Glutamatergic neuron (in vitro differentiated cells): Measurements from ENCODE around the gene TLK2. TPM values are rescaled to one million over a fixed set of nuclear protein-coding genes. Genes with fewer than 3 reads are reported as not detected.

Experiments used
- DNase-seq: peaks from one replicate; pipeline ENCODE4 v3.0.0; 2022
- H3K27ac Mint-ChIP-seq: one replicate; pipeline ENCODE4 v1.8.0; 2020; ENCODE audit warnings: mild to moderate bottlenecking, mixed read lengths, inconsistent platforms; ENCODE audit not compliant: unreplicated experiment
- H3K27me3 Mint-ChIP-seq: one replicate; pipeline ENCODE4 v1.8.0; 2020; ENCODE audit warnings: mild to moderate bottlenecking, moderate library complexity, mixed read lengths, inconsistent platforms; ENCODE audit not compliant: unreplicated experiment
- H3K36me3 Mint-ChIP-seq: one replicate; pipeline ENCODE4 v1.8.0; 2020; ENCODE audit warnings: mild to moderate bottlenecking, mixed read lengths, inconsistent platforms; ENCODE audit not compliant: unreplicated experiment
- H3K4me1 Mint-ChIP-seq: one replicate; pipeline ENCODE4 v1.8.0; 2020; ENCODE audit warnings: mild to moderate bottlenecking, low read depth, mixed read lengths, inconsistent platforms; ENCODE audit not compliant: unreplicated experiment
- H3K4me3 Mint-ChIP-seq: one replicate; pipeline ENCODE4 v1.8.0; 2020; ENCODE audit warnings: mild to moderate bottlenecking, mixed read lengths, inconsistent platforms; ENCODE audit not compliant: unreplicated experiment
- H3K9me3 Mint-ChIP-seq: one replicate; pipeline ENCODE4 v1.8.0; 2020; ENCODE audit warnings: mild to moderate bottlenecking, moderate library complexity, mixed read lengths, inconsistent platforms; ENCODE audit not compliant: unreplicated experiment
- total RNA-seq: library from RNA; stranded (reverse); fragmentation: NEBNext Ultra II Directional; extraction: Animal tissue kit (Norgen Biotek cat#: 25700); gene quantifications from one replicate; pipeline ENCODE4 v1.2.1, GENCODE V29; 2021; ENCODE audit not compliant: unreplicated experiment
- TF ChIP-seq, protein P1 (sequence below): fragments of 200-600 bp; sonication (generic); IDR thresholded peaks from one replicate; pipeline ENCODE4 v1.5.0; 2021; ENCODE audit not compliant: partially characterized antibody, unreplicated experiment

TLK2 gene
- total RNA-seq, 1 donor from 2014 or later, result 61.5 TPM

DNA sequence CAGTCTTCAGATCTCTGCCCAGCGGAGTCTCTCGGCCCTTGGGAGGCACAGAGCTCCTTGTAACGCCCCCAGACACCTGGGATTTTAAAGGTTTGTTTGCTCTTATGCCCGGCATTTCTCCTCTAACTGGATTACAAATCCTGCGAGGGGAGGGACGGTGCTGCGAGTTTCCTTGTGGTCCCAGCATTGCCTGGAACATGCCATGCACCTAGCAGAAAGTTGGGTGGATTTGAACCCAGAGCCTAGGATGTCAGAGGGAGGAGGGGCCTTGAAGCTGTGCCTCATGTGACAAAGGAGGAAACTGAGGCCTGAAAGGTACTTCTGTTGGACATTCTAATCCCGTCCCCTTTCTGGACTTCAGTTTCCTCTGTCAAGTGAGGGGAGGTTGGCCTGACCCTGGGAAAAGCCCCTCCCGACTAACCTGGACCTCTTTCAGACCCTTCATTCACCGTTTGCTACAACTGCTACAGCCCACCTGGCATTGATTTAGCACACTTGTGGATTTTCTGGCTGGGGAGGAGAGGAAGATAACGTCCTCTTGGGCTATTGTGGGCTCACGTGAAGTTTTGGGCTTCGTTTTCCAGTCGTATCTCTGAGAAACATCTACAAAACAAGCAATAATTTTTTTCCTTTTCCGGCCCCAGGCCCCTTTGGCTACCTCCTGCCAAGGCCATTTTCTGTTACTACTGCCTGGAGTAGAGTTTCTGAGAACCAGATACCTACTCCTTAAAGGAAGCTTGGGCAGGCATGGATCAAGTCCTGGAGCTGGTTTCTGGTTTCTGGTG is 179.7 kb downstream of the TLK2 start:
- H3K4me3 Mint-ChIP-seq, result peak overlapping the region; percentile 10
- H3K4me1 Mint-ChIP-seq, result peaks cover 13% of the 10 kb centered on the region
- TF ChIP-seq, protein P1, sequence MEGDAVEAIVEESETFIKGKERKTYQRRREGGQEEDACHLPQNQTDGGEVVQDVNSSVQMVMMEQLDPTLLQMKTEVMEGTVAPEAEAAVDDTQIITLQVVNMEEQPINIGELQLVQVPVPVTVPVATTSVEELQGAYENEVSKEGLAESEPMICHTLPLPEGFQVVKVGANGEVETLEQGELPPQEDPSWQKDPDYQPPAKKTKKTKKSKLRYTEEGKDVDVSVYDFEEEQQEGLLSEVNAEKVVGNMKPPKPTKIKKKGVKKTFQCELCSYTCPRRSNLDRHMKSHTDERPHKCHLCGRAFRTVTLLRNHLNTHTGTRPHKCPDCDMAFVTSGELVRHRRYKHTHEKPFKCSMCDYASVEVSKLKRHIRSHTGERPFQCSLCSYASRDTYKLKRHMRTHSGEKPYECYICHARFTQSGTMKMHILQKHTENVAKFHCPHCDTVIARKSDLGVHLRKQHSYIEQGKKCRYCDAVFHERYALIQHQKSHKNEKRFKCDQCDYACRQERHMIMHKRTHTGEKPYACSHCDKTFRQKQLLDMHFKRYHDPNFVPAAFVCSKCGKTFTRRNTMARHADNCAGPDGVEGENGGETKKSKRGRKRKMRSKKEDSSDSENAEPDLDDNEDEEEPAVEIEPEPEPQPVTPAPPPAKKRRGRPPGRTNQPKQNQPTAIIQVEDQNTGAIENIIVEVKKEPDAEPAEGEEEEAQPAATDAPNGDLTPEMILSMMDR, result no peak
- H3K36me3 Mint-ChIP-seq, result peaks cover 14% of the 10 kb centered on the region
- H3K27me3 Mint-ChIP-seq, result peaks cover 5% of the 10 kb centered on the region
- H3K9me3 Mint-ChIP-seq, result peaks cover 10% of the 10 kb centered on the region
- DNase-seq, result no peak
- no peak overlapping the region for H3K27ac Mint-ChIP-seq

GRCh38 chr17:62660629-62661118 is 182.0 kb downstream of the TLK2 start:
- Mint-ChIP-seq H3K36me3 (peaks cover 14% of the 10 kb centered on the region), H3K4me1 (peaks cover 4% of the 10 kb centered on the region), H3K27ac (no peak overlapping the region), H3K9me3 (peaks cover 9% of the 10 kb centered on the region), H3K27me3 (peaks cover 3% of the 10 kb centered on the region), H3K4me3 (no peak overlapping the region)
- no peak for DNase-seq
- TF ChIP-seq, protein P1, result no peak

- peaks cover 4% of the 10 kb centered on the region for H3K4me1 Mint-ChIP-seq
- peaks cover 9% of the 10 kb centered on the region for H3K9me3 Mint-ChIP-seq
- TF ChIP-seq, protein P1, result no peak
- DNase-seq, result no peak
- peaks cover 4% of the 10 kb centered on the region for H3K27me3 Mint-ChIP-seq
- H3K4me3 Mint-ChIP-seq, result no peak overlapping the region
- no peak overlapping the region for H3K27ac Mint-ChIP-seq
- peaks cover 14% of the 10 kb centered on the region for H3K36me3 Mint-ChIP-seq
Observed at GRCh38 chr17:62661337-62661736, 182.7 kb downstream of the TLK2 start.

- Mint-ChIP-seq H3K27ac (no peak overlapping the region), H3K27me3 (peaks cover 7% of the 10 kb centered on the region), H3K36me3 (peaks cover 14% of the 10 kb centered on the region), H3K4me3 (no peak overlapping the region), H3K9me3 (peaks cover 8% of the 10 kb centered on the region), H3K4me1 (peaks cover 7% of the 10 kb centered on the region)
- no peak for DNase-seq
- TF ChIP-seq, protein P1, result no peak
Observed at GRCh38 chr17:62662855-62663254, 184.2 kb downstream of the TLK2 start.

Other genes with a start within 250 kb of the TLK2 start
- gene EFCAB3, start 98.3 kb upstream of the TLK2 start, total RNA-seq, result not detected
- gene METTL2A, start 54.9 kb upstream of the TLK2 start, total RNA-seq, result 38.2 TPM
- gene MRC2, start 148.8 kb downstream of the TLK2 start, total RNA-seq, result 24.0 TPM